PFSK-1 (cell line): Measurements from ENCODE around the gene JUND.

Experiments used
- POLR2AphosphoS5 ChIP-seq: IDR thresholded peaks from 2 replicates; pipeline ENCODE4 v1.6.1; 2012; ENCODE audit warnings: low read depth, mild to moderate bottlenecking, control low read depth, low read length, moderate library complexity
- REST ChIP-seq, 2 experiments: IDR thresholded peaks; 2 replicates each; pipeline versions ENCODE4 v1.6.1 to v1.8.0; 2011 to 2012; ENCODE audit warnings: low read depth in 2 of 2, low read length in 2 of 2, control low read depth in 1 of 2, inconsistent platforms in 1 of 2, mild to moderate bottlenecking in 1 of 2, moderate library complexity in 1 of 2; ENCODE audit not compliant: insufficient read depth in 1 of 2

- no peak for TF ChIP-seq REST (IDR thresholded peaks at IDR 0.05; ENCODE audit: insufficient read depth in 1 of 2, low read depth in 2 of 2, low read length in 2 of 2)
- TF ChIP-seq POLR2AphosphoS5 = no peak
Observed at GRCh38 chr19:18229915-18230314, 51.5 kb downstream of the JUND start.
